ENCODE measurements around the gene ADRA2B. TPM values are rescaled to one million over a fixed set of nuclear protein-coding genes. Genes with fewer than 3 reads are reported as not detected.

ADRA2B gene
- total RNA-seq, 1 experiment from 2014 or later, result 0.28 TPM

DNA sequence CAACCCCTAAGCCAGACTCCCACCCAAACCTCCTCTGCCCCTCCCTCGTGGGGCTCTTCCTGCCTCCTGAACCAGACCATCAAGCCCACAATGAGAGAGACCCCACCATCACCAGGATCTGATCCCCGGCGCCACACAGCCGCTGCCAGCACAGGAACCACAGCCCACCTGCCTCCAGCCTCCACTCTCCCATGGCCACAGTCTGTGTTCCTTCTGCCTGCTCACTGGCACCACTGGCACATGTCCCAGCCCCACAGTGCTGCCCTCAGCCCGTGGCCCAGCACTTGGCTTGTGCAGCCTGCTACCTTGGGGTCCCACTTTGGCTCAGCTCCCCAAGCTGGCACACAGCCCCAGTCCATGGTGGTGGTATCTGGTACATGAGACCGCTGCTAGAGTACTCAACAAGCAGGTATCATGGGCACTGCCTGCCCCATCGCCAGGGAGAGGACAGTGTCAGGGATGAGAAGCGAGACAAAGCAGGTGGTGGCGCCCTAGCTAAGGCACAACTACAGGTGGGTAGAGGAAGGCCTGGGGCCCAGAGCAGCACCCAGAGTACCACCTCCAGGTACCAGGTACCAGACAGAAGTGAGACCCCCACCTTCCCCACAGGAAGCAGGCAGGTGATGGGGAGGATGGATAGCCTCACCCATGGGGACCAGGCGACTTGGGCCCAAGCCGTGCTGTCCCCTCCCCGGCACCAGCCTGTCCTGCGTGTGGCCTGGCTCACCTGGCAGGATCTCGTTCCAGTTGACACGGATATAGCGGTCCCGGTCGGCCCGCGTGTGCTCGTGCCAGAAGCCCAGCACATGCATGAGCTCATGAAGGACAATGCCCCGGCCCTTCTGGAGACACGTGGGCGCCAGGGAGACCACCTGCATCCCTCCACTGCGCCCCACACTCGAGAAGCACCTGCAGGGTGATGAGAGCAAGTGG is 15.7 kb upstream of the ADRA2B start:
- Histone ChIP-seq H3K4me3 (ENCODE audit: low read depth in 2 of 2, low read length in 2 of 2) (no peak overlapping the region), H3K27ac (ENCODE audit: low read length) (no peak overlapping the region), H3K27me3 (ENCODE audit: control insufficient read depth, insufficient read depth, low read length) (peaks cover 2% of the 10 kb centered on the region; the same call in 1 of the 2 replicates), H3K4me1 (ENCODE audit: control insufficient read depth, insufficient read depth, low read length) (no peaks in the 10 kb centered on the region), H3K9me3 (ENCODE audit: control insufficient read depth, insufficient read depth, low read depth, low read length) (no peaks in the 10 kb centered on the region), H3K36me3 (ENCODE audit: control insufficient read depth, insufficient read depth, low read length) (no peaks in the 10 kb centered on the region)
- TF ChIP-seq, protein P1, sequence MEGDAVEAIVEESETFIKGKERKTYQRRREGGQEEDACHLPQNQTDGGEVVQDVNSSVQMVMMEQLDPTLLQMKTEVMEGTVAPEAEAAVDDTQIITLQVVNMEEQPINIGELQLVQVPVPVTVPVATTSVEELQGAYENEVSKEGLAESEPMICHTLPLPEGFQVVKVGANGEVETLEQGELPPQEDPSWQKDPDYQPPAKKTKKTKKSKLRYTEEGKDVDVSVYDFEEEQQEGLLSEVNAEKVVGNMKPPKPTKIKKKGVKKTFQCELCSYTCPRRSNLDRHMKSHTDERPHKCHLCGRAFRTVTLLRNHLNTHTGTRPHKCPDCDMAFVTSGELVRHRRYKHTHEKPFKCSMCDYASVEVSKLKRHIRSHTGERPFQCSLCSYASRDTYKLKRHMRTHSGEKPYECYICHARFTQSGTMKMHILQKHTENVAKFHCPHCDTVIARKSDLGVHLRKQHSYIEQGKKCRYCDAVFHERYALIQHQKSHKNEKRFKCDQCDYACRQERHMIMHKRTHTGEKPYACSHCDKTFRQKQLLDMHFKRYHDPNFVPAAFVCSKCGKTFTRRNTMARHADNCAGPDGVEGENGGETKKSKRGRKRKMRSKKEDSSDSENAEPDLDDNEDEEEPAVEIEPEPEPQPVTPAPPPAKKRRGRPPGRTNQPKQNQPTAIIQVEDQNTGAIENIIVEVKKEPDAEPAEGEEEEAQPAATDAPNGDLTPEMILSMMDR (IDR thresholded peaks at IDR 0.05), result no peak
- TF ChIP-seq SIN3A (IDR thresholded peaks at IDR 0.05; ENCODE audit: borderline replicate concordance, insufficient read depth, low read depth, low read length) (no peak), POLR2AphosphoS5 (IDR thresholded peaks at IDR 0.05; ENCODE audit: low read depth, low read length) (no peak), TCF7L2 (IDR thresholded peaks at IDR 0.05; ENCODE audit: low read depth, low read length) (no peak)
- TF ChIP-seq, protein P2, sequence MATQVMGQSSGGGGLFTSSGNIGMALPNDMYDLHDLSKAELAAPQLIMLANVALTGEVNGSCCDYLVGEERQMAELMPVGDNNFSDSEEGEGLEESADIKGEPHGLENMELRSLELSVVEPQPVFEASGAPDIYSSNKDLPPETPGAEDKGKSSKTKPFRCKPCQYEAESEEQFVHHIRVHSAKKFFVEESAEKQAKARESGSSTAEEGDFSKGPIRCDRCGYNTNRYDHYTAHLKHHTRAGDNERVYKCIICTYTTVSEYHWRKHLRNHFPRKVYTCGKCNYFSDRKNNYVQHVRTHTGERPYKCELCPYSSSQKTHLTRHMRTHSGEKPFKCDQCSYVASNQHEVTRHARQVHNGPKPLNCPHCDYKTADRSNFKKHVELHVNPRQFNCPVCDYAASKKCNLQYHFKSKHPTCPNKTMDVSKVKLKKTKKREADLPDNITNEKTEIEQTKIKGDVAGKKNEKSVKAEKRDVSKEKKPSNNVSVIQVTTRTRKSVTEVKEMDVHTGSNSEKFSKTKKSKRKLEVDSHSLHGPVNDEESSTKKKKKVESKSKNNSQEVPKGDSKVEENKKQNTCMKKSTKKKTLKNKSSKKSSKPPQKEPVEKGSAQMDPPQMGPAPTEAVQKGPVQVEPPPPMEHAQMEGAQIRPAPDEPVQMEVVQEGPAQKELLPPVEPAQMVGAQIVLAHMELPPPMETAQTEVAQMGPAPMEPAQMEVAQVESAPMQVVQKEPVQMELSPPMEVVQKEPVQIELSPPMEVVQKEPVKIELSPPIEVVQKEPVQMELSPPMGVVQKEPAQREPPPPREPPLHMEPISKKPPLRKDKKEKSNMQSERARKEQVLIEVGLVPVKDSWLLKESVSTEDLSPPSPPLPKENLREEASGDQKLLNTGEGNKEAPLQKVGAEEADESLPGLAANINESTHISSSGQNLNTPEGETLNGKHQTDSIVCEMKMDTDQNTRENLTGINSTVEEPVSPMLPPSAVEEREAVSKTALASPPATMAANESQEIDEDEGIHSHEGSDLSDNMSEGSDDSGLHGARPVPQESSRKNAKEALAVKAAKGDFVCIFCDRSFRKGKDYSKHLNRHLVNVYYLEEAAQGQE (IDR thresholded peaks at IDR 0.05; ENCODE audit: insufficient read depth in 1 of 2, low read depth in 2 of 2, low read length in 1 of 2), result no peak
- intact Hi-C loops (cut with micrococcal nuclease; ENCODE audit: unreplicated experiment), result no loop called here
- no TSS peak for BruUV-seq (replicated peaks)
- DNase-seq (ENCODE audit: low read depth, low spot score) (no peak), ATAC-seq (no peak)
- CTCF ChIA-PET, result no interaction called here
- POLR2A ChIA-PET, result interaction anchor here (0.5 kb wide), 1 partner anchor 615 kb away, joined by 4 read pairs; no protein-coding TSS in a partner anchor
- in situ Hi-C loops (cut with HindIII; ENCODE audit: low pct_unique_long_range_greater_than_20kb, low sequenced_read_pairs), result no loop called here

DNA sequence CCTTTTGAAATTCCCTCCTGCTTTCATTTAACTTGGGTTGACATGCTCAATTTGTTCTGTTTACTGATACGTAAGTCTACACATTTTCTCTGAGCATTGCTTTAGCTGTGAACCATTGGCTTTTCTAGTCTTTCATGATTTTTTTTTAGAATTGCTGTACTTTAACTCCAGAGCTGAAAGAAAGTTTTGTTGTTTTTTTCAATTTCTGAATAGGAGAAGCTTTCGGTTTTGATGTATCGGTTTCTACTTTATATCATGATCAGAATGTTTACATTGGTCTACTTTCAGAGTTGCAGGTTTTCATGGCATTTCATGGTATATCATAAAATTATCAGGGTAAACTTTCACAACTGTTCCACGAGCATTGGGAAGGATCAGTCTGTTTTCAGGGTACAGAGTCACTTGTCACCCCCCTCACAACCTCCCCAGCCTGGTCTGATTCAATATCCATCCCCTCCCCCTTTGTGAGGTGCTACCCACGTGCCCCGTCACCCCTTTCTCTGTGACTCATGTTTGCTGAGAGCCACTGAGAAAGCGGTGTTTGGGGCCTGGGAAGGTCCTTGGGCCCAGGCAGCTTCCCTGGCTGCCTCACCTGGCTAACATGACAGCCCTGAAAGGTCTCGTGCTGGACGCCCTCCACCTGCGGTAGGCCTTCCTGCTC is 14.9 kb upstream of the ADRA2B start:
- CTCF ChIA-PET, result no interaction called here
- no peaks in the 10 kb centered on the region for H3K36me3 ChIP-seq (ENCODE audit: control insufficient read depth, insufficient read depth, low read length)
- peaks cover 2% of the 10 kb centered on the region; the same call in 1 of the 2 replicates for H3K27me3 ChIP-seq (ENCODE audit: control insufficient read depth, insufficient read depth, low read length)
- no TSS peak for BruUV-seq (replicated peaks)
- POLR2A ChIA-PET, result interaction anchor here (0.5 kb wide), 1 partner anchor 616 kb away, joined by 4 read pairs; no protein-coding TSS in a partner anchor
- TF ChIP-seq, protein P1 (IDR thresholded peaks at IDR 0.05), result no peak
- TF ChIP-seq SIN3A (IDR thresholded peaks at IDR 0.05; ENCODE audit: borderline replicate concordance, insufficient read depth, low read depth, low read length) (no peak), POLR2AphosphoS5 (IDR thresholded peaks at IDR 0.05; ENCODE audit: low read depth, low read length) (no peak), TCF7L2 (IDR thresholded peaks at IDR 0.05; ENCODE audit: low read depth, low read length) (no peak)
- TF ChIP-seq, protein P2 (IDR thresholded peaks at IDR 0.05; ENCODE audit: insufficient read depth in 1 of 2, low read depth in 2 of 2, low read length in 1 of 2), result no peak
- no peaks in the 10 kb centered on the region for H3K9me3 ChIP-seq (ENCODE audit: control insufficient read depth, insufficient read depth, low read depth, low read length)
- no peak overlapping the region for H3K27ac ChIP-seq (ENCODE audit: low read length)
- no peaks in the 10 kb centered on the region for H3K4me1 ChIP-seq (ENCODE audit: control insufficient read depth, insufficient read depth, low read length)
- DNase-seq (ENCODE audit: low read depth, low spot score) (no peak), ATAC-seq (no peak)
- in situ Hi-C loops (cut with HindIII; ENCODE audit: low pct_unique_long_range_greater_than_20kb, low sequenced_read_pairs) (no loop called here), intact Hi-C loops (cut with micrococcal nuclease; ENCODE audit: unreplicated experiment) (no loop called here)
- no peak overlapping the region for H3K4me3 ChIP-seq (ENCODE audit: low read depth in 2 of 2, low read length in 2 of 2)
